CD1c-positive myeloid dendritic cell (primary cell): ENCODE results near the gene RUSF1.
A peak's percentile ranks its signal among the peaks of the same experiment; 100 is the strongest.
"Not testable (repeated sequence)": the region's sequence is repeated elsewhere in the genome, so short reads cannot be mapped to it uniquely, and the experiment has no call there.

Experiments
- DNase-seq: peaks from one replicate; pipeline ENCODE4 v3.0.0-alpha.2; 2016; ENCODE audit errors: extremely low spot score

Gene RUSF1

GRCh38 chr16:31517800-31518402 is 9.7 kb upstream of the RUSF1 start:
- DNase-seq: no peak

- no peak for DNase-seq
These were observed 5.7 kb upstream of the RUSF1 start for GRCh38 chr16:31513884-31514283.

GRCh38 chr16:31513126-31513525 is 4.9 kb upstream of the RUSF1 start:
- no peak for DNase-seq

- DNase-seq: no peak
These were observed 560 bp upstream of the RUSF1 start for GRCh38 chr16:31508706-31509195.

GRCh38 chr16:31507617-31507928 is 618 bp downstream of the RUSF1 start:
- no peak for DNase-seq

- peak; percentile 34 for DNase-seq
These were observed 2.7 kb downstream of the RUSF1 start for GRCh38 chr16:31505483-31505882.

GRCh38 chr16:31504159-31504558 is 4.0 kb downstream of the RUSF1 start:
- DNase-seq: no peak

- DNase-seq: not testable (repeated sequence)
These were observed 4.6 kb downstream of the RUSF1 start for GRCh38 chr16:31503555-31503954.

DNA sequence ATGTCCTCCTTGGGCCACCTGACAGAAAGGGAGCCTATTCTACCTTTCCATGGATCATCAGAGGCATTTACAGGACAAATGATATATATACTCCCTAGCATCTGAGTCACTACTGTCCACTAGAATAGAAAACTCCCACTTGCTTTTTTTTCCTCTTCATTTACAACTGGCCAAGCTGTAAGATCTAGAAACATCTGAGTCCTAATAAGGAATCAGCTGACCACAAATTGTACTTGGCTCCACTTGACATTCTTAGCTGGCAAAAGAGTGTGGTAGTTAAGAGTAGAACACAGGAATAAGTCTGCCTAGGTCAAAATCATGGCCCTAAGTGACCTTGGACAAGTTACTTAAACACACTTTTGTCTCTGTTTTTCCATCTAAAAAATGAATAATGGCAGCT is 5.2 kb downstream of the RUSF1 start:
- DNase-seq: no peak

DNA sequence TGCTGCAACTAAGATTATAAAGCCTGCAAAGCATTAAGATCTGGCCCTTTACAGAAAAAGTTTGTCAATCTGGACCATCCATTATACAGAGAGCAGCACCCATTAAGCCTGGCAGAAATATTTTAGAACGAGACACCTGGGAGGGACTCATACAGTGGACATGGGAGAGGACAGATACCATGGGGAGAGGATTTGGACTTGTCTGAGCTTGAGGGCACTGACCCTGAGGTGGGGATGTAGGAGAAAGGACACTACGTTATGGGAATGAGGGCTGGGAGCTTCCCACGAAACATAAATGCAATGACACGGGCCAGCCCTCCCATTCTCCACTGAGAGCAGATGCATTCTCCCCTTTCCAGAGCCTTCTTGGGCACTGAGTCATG is 6.2 kb downstream of the RUSF1 start:
- no peak for DNase-seq

DNA sequence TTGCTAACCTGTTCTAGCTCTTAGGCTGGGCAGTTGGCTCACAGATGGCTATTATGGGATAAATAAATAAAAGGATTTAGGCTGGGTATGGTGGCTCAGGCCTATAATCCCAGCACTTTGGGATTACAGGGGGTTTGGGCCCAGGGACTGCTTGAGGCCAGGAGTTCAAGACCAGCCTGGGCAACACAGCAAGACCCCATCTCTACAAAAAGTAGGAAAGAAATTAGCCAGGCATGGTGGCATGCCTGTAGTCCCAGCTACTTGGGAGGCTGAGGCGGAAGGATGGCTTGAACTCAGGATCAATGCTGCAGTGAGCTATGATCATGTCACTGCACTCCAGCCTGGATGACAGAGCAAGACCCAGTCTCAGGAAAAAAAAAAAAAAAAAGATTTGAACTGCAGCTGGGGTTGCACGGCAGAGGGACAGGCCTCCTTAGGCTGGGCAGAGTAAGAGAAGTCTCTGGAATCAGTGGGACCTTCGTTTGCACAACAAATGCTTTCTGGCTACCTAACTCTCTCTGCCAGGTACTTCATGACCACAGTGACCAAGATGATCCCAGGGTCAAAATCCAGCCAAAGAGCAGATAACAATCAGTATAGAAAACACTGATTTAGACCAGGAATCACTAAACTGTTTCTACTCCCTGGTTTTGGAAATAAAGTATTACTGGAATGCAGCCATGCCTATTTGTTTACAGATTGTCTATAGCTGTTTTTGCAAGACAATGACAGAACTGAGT is 6.8 kb downstream of the RUSF1 start:
- no peak for DNase-seq

DNA sequence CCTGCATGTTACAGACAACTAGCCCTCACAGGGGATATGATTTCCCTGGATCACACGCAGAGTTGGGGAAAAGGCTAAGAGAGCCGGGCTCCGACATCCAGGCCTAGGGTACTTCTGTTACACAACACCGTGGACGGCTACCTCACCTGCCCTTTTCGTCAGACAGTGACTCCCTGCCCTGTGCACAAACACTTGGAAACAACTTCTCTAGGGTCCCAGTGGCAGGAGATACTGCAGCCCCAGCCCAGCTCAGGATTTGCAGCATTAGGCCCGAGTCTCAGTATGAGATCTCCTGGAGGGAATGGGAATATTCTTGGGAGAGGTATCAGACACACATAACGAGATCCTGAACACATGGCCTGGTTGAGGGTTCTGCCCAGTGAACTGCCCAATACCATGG is 8.3 kb downstream of the RUSF1 start:
- no peak for DNase-seq

DNA sequence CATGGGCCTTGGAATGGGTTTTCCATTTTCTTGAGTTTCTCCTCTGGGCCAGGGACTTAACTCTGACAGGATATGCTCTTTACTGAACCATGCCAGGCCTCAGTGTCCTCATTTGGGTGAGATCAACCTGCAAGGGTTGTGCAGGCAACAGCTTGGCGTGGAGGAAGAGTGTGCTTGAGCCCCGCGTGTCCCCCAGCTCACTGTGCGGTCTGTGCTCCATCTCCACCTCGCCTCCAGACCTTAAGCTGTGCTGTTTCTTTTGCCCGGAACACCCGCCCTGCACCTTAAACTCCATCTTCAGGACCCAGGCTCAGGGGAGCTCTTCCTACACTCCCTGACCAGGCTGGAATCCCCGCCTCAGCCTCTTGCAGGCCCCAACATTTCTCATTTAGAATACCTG is 9.7 kb downstream of the RUSF1 start:
- no peak for DNase-seq

- no peak for DNase-seq
These were observed 11.5 kb downstream of the RUSF1 start for GRCh38 chr16:31496670-31497069.

DNA sequence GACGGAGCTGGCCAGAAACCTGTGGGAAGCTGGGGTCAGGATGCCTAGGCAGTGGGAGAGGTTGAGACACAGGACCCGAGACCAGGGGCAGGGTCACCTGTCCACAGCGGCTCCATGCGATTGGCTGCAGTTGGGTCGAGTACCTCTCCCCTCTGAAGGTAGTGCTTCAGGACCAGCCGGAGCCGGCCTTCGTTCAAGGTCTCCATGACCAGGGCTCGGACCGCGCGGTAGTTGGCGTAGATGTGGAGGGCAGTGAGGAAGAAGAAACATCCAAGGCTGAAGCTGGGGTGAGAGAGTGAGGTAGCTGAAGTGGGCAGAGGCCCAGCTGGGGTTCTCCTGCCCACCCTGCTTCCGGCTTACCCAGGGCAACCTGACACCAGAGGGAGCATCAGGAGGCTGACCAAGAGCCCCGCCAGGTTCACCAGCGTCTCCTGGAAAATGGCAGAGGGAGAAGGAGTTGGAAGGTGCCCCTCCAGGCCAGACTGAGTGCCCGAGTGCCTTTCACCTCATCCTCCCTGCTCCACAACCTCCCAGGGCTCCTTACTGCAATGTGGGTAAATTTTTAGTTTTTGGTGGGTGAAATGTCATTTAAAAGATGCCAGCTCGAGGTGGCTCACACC is 14.6 kb downstream of the RUSF1 start:
- DNase-seq: no peak

GRCh38 chr16:31491778-31492418 is 16.3 kb downstream of the RUSF1 start:
- DNase-seq: no peak

DNA sequence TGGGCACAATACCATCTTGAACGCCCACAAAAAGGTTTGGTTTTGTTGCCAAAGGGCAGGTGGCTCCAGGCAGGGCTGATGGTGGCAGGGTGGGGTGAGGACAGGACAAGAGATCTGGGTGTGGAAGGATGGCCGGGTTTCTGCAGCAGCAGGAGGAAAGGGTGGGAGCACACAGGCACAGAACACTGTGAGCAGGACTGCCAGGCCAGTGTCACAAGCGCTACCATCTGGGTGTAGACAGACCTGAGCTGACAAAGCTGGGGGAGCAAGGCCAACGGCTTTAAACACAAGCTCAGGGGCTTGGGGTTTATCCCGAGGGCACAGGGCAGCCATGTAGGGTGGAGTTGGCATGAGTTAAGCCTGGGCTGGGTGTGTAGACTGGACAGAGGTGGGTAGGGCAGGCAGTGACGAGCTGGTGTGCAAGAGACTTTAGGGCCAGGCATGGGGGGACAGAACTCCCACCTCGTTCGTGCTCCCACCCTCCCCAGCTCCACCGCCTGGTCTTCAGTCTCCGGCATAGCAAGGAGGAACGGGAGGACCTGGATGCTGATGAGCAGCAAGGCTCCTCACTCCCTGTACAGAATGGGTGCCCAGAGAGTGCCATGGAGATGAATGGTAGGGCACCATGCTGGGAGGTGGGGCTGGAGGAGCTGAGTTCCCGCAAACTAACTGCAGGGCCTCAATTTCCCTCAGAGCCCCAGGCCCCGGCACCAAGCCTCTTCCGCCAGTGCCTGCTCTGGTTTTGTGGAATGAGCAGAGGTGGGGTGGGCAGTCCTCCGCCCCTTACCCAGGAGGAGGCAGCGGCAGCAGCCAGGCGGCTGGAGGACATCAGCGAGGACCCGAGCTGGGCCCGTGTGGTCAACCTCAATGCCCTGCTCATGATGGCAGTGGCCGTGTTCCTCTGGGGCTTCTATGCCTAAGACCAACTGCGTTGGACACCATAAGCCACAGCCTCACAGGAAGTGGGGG is 18.3 kb downstream of the RUSF1 start:
- no peak for DNase-seq

DNA sequence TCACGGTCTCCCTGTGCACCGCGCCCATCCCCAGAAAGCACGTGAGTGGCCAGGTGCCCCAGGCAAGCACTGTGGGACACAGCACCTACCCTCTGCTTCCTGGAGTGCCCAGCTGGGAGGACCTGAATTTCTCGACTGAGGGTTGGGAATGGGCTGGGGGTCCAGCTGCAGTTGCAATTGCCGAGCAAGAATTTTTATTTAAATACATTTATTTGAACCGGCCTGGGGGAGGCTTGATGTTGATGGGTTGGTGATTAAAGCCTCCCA is 19.0 kb downstream of the RUSF1 start:
- no peak for DNase-seq

GRCh38 chr16:31488468-31489297 is 19.5 kb downstream of the RUSF1 start:
- no peak for DNase-seq

GRCh38 chr16:31487720-31488467 is 20.3 kb downstream of the RUSF1 start:
- DNase-seq: peak; percentile 59
